KMS-11 (cell line): ENCODE data around the gene POLR3A.

Experiments
- H2AFZ ChIP-seq: fragments of 200-600 bp; sonication (generic); 2 replicates; pipeline ENCODE4 v1.6.1; 2016; ENCODE audit warnings: antibody characterized with exemption, mixed run types, low read depth
- H3K27ac ChIP-seq: fragments of 200-600 bp; sonication (generic); 2 replicates; pipeline ENCODE4 v1.6.1; 2016; ENCODE audit warnings: mild to moderate bottlenecking, mixed run types
- H3K27me3 ChIP-seq: fragments of 200-600 bp; sonication (generic); 2 replicates; pipeline ENCODE4 v1.6.1; 2017; ENCODE audit warnings: mild to moderate bottlenecking, low read depth, mixed run types, moderate library complexity; ENCODE audit not compliant: insufficient read depth
- H3K36me3 ChIP-seq: fragments of 200-600 bp; sonication (generic); 2 replicates; pipeline ENCODE4 v1.6.1; 2017; ENCODE audit warnings: mild to moderate bottlenecking, mixed run types; ENCODE audit not compliant: insufficient read depth
- H3K4me1 ChIP-seq: fragments of 200-600 bp; sonication (generic); 2 replicates; pipeline ENCODE4 v1.6.1; 2016; ENCODE audit warnings: mild to moderate bottlenecking, low read depth, mixed run types; ENCODE audit not compliant: poor library complexity, severe bottlenecking
- H3K4me2 ChIP-seq: fragments of 200-600 bp; sonication (generic); 2 replicates; pipeline ENCODE4 v1.7.0; 2016; ENCODE audit warnings: mild to moderate bottlenecking, mixed run types
- H3K4me3 ChIP-seq: fragments of 200-600 bp; sonication (generic); IDR thresholded peaks from 2 replicates; pipeline ENCODE4 v1.6.1; 2017; ENCODE audit warnings: low read depth, low read length, mixed read lengths; ENCODE audit not compliant: insufficient read depth
- H3K79me2 ChIP-seq: fragments of 200-600 bp; sonication (generic); 2 replicates; pipeline ENCODE4 v1.6.1; 2016; ENCODE audit warnings: low read depth, mixed run types; ENCODE audit not compliant: insufficient read depth
- H3K9ac ChIP-seq: fragments of 200-600 bp; sonication (generic); 2 replicates; pipeline ENCODE4 v1.6.1; 2016; ENCODE audit warnings: mild to moderate bottlenecking, mixed run types
- H4K20me1 ChIP-seq: fragments of 200-600 bp; sonication (generic); 2 replicates; pipeline ENCODE4 v1.6.1; 2016; ENCODE audit warnings: mild to moderate bottlenecking, mixed run types; ENCODE audit not compliant: insufficient read depth
- CTCF ChIP-seq: fragments of 200-600 bp; sonication (generic); conservative IDR thresholded peaks from 2 replicates; pipeline ENCODE4 v1.6.1; 2017; ENCODE audit warnings: low read depth, mild to moderate bottlenecking, antibody characterized with exemption, low read length, moderate library complexity, mixed read lengths

POLR3A gene

GRCh38 chr10:77941790-77942189, 87.5 kb downstream of the POLR3A start:
- Histone ChIP-seq H3K27ac (no peak overlapping the region), H3K4me2 (no peak overlapping the region), H3K9ac (no peak overlapping the region), H4K20me1 (no peaks in the 10 kb centered on the region), H3K27me3 (no peaks in the 10 kb centered on the region), H2AFZ (no peak overlapping the region), H3K36me3 (no peaks in the 10 kb centered on the region), H3K79me2 (no peaks in the 10 kb centered on the region), H3K4me3 (no peak overlapping the region), H3K4me1 (no peaks in the 10 kb centered on the region)
- TF ChIP-seq CTCF: no peak

- H3K4me2 ChIP-seq: no peak overlapping the region
- H3K79me2 ChIP-seq: no peaks in the 10 kb centered on the region
- no peaks in the 10 kb centered on the region for H3K27me3 ChIP-seq
- H2AFZ ChIP-seq: no peak overlapping the region
- no peak for TF ChIP-seq CTCF
- no peaks in the 10 kb centered on the region for H3K36me3 ChIP-seq
- no peaks in the 10 kb centered on the region for H4K20me1 ChIP-seq
- H3K27ac ChIP-seq: no peak overlapping the region
- no peak overlapping the region for H3K4me3 ChIP-seq
- H3K4me1 ChIP-seq: no peaks in the 10 kb centered on the region
- H3K9ac ChIP-seq: no peak overlapping the region
Observed at GRCh38 chr10:77940627-77941026, 88.7 kb downstream of the POLR3A start.

- no peak for TF ChIP-seq CTCF
- Histone ChIP-seq H3K27me3 (no peaks in the 10 kb centered on the region), H3K4me1 (no peaks in the 10 kb centered on the region), H3K4me3 (no peak overlapping the region), H4K20me1 (no peaks in the 10 kb centered on the region), H3K9ac (no peak overlapping the region), H3K4me2 (no peak overlapping the region), H3K36me3 (no peaks in the 10 kb centered on the region), H2AFZ (no peak overlapping the region), H3K27ac (no peak overlapping the region), H3K79me2 (no peaks in the 10 kb centered on the region)
Observed at GRCh38 chr10:77940225-77940624, 89.1 kb downstream of the POLR3A start.

- TF ChIP-seq CTCF: no peak
- Histone ChIP-seq H3K4me3 (no peak overlapping the region), H3K4me2 (no peak overlapping the region), H3K27me3 (no peaks in the 10 kb centered on the region), H3K79me2 (no peaks in the 10 kb centered on the region), H3K27ac (no peak overlapping the region), H3K9ac (no peak overlapping the region), H2AFZ (no peak overlapping the region), H3K36me3 (no peaks in the 10 kb centered on the region), H4K20me1 (no peaks in the 10 kb centered on the region), H3K4me1 (no peaks in the 10 kb centered on the region)
Observed at GRCh38 chr10:77939561-77940001, 89.7 kb downstream of the POLR3A start.
